ENCODE data around the gene FOXK1. TPM values are rescaled to one million over a fixed set of nuclear protein-coding genes. Genes with fewer than 3 reads are reported as not detected.
A peak's percentile ranks its signal among the peaks of the same experiment; 100 is the strongest.

Gene FOXK1
- total and polyA plus RNA-seq, 2 of the 13 experiments (the other 11 are each of a cell fraction or from before 2014, with no cell fraction given): 4.6 to 8.8 TPM

- no peak for TF ChIP-seq ZNF646 (CRISPR knock-in tag; IDR thresholded peaks at IDR 0.05)
- TF ChIP-seq SMC3 (IDR thresholded peaks at IDR 0.05; ENCODE audit: low read length): no peak; the same call in 1 of the 2 replicates
- TF ChIP-seq BCLAF1 (IDR thresholded peaks at IDR 0.05): no peak
- no peak for TF ChIP-seq HOXD1 (CRISPR knock-in tag; IDR thresholded peaks at IDR 0.05)
- TF ChIP-seq ZNF451 (CRISPR knock-in tag; IDR thresholded peaks at IDR 0.05): no peak
- peak; percentile 83 for TF ChIP-seq ADNP (CRISPR knock-in tag; IDR thresholded peaks at IDR 0.05)
- peak; percentile 56; the same call in 1 of the 2 replicates for TF ChIP-seq SP4 (CRISPR knock-in tag; IDR thresholded peaks at IDR 0.05)
- TF ChIP-seq MYC (CRISPR knock-in tag; IDR thresholded peaks at IDR 0.05; ENCODE audit: borderline replicate concordance): peak; percentile 75; the same call in 1 of the 2 replicates
- peak; percentile 72 for TF ChIP-seq ZNF274 (CRISPR knock-in tag; IDR thresholded peaks at IDR 0.05)
- no peak for TF ChIP-seq SMAD1 (CRISPR knock-in tag; IDR thresholded peaks at IDR 0.05; ENCODE audit: borderline replicate concordance, low read depth)
- 0 out of 2 replicates have a peak, but pooled peaks have one; percentile 31 for TF ChIP-seq RFXAP (CRISPR knock-in tag; IDR thresholded peaks at IDR 0.05; ENCODE audit: borderline replicate concordance)
- peak in 1 of 2 experiments; percentile 16; a peak in 1 of 4 replicates for TF ChIP-seq NR2F1 (CRISPR knock-in tag; IDR thresholded peaks at IDR 0.05)
- no peak for TF ChIP-seq NR3C1 (CRISPR knock-in tag; IDR thresholded peaks at IDR 0.05)
- TF ChIP-seq ZNF335 (CRISPR knock-in tag; IDR thresholded peaks at IDR 0.05): no peak
- TF ChIP-seq ZC3H4 (CRISPR knock-in tag; IDR thresholded peaks at IDR 0.05; ENCODE audit: borderline replicate concordance): no peak
- TF ChIP-seq ZBED4 (CRISPR knock-in tag; IDR thresholded peaks at IDR 0.05; ENCODE audit: borderline replicate concordance): peak; percentile 50; the same call in 1 of the 2 replicates
- peak; percentile 91 for TF ChIP-seq ERF (CRISPR knock-in tag; IDR thresholded peaks at IDR 0.05)
- peak; percentile 89 for TF ChIP-seq HOXA3 (CRISPR knock-in tag; IDR thresholded peaks at IDR 0.05)
Observed at GRCh38 chr7:4742051-4742573, 60.0 kb downstream of the FOXK1 start (continued).

Data from HepG2 (cell line).